HG03439 (cell line): Measurements from ENCODE around the gene ATL2.
"Not testable (repeated sequence)": the region's sequence is repeated elsewhere in the genome, so short reads cannot be mapped to it uniquely, and the experiment has no call there.

Source experiments
- ATAC-seq: cut with Tn5 transposase; IDR thresholded peaks from one replicate; pipeline ENCODE4 v1.9.1; 2021; ENCODE audit warnings: mild to moderate bottlenecking, moderate library complexity; ENCODE audit not compliant: unreplicated experiment

The ATL2 gene

DNA sequence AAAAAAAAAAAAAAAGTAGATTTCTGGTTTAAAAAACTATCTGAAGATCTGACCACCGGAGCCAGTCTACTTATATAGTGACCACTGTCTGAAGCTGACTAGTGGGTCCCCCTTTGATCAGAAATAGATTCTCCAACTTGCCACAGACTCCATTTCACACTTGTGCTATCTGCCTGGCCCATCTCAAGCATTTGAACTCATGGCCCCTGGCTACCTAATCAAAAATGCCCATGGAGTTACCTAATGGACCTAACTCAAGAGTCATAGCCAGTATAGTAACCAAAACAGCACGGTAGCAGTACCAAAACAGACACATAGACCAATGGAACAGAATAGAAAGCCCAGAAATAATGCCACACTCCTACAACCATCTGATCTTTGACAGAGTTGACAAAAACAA lies 17.0 kb upstream of the ATL2 start:
- ATAC-seq: no peak

DNA sequence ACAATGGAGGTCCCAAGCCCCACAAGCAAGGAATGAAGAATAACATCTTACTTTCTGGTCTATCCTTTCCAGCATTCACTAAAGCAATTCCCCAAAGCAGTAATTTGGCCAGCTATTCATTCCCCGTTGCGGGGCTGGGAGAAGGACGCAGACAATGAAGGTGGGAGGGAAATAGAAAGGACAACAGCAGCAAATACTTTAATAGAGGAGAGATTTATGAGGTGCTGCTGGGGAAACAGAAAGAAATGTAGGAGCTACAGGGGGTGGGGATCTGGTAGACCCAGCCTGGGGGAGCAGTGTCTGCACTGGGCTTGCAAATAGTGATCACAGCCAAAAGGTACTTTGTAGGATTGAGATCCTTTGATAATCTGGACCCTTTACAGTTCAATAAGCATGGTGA lies 13.9 kb upstream of the ATL2 start:
- no peak for ATAC-seq

DNA sequence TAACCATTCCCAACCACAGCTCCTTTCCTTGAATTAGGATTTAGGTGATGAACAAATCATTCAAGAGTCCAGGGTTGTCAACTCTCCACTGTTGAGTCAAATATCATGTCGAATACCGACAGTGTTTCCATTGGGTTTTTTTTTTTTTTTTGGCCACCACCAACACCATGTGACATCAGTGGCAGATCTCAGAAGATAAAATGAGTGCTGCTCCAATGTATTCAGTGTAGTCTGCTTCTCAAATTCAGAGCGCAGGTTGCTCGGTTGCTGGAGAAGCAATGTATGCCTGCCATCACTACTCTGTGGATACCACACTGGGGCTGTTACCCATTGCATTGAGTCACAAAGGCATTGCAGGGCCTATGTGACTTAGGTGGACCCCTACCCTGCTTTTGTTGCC lies 10.8 kb upstream of the ATL2 start:
- ATAC-seq: no peak

DNA sequence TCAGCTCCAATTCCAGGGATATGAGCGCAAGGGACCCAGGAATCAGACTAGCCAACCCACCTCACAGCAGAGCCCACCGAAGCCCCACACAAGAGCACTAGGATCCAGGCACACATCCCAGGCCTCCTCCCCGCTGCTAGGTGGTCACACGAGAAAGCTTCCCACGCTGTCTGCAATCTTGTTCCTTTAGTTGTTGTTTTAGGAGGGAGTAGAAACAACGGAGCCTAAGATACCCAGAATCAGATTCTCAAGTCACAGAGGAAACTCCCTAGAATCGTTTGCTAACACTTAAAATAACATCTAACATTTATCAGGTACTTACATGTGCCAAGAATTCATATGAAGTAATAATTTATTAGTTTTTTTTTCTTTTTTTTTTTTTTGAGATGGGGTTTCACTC lies 9.7 kb upstream of the ATL2 start:
- no peak for ATAC-seq

GRCh38 chr2:38386377-38386776 lies 9.3 kb upstream of the ATL2 start:
- ATAC-seq: no peak

- ATAC-seq: no peak
Observed at GRCh38 chr2:38384338-38384737, 7.3 kb upstream of the ATL2 start.

DNA sequence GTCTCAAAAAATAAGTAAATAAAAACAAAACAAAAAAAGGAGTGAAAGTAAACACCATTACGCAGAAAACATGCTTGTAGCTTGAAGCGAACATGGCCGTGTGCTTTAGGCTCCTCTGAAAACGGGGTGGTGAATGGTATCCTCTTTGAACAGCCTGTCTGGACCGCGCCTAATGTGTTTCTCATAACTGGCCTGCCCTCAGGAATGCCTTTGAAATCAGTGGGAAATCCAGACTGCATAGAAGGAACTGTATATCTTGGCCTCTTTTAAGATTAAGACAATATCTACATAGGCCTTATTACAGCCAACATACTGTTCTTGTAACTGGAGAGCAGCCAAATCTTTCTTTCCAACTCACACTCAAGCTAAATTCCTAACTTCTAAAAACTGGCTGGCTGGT lies 6.7 kb upstream of the ATL2 start:
- ATAC-seq: not testable (repeated sequence)

- no peak for ATAC-seq
Observed at GRCh38 chr2:38381381-38382143, 4.5 kb upstream of the ATL2 start.

DNA sequence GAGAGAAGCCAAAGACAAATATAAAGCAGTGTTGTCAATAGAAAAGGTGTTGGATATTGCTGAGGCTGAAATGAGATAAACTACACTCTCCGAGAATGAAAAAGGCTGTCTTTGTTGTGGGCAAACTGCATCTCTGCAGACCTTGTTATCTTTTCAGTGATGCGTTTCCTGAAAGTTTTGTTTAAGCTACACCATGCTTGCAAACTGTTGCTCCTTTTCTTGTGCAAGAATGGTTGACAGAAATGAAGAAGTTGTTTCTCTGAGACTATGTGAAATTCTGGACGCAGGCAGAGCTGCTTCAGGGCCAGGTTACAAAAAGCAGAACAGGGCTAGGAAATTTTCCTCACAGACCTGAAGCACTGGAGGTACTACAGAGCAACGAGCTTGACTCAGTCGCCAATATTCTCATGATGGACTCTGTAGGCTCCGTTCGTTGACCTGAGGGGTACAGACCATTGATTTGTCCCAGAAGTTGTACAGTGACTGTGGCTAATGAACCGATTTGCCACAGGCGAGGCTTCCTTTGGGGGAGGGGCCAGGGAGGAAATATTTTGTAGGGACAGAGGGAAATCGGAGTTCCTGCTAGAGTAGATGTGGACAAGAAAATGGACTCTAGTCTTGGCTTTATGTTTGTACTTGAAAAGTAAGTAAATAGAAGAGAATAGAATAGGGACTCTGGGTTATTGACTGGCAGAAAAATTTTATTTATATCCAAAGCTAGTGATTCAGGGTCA lies 3.5 kb upstream of the ATL2 start:
- no peak for ATAC-seq

GRCh38 chr2:38376346-38377049 lies 575 bp downstream of the ATL2 start:
- ATAC-seq: peak; percentile 81

DNA sequence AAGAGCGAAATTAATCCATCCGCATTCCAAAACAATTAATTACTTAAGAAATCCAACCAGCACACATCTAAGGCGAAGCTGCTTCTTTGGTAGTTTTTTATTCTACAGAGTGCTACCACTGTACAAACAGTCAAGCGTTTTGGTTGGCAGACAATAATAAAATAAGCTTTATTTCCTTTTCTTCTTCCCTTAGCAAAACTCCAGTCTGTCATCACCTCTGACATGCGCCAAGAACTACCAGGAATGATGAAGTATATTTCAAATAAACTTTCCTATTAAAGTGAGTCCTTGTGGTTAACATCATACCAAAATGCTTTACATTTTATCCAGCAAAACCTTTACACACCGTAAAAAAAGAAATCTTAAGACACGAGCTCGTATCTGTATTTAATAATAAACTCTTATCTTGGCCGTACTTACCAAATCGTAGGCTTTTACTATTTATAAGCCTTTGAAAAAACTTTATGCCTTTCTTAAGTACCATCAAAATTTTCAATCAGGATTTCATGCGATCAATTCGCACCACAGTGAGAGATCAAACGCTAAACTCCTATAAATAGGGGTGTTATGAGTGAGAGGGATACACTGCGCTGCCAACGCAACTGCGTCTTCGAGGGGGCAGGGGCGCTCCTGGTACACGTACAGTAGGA lies 1.3 kb downstream of the ATL2 start:
- ATAC-seq: no peak

- ATAC-seq: no peak
Observed at GRCh38 chr2:38374984-38375383, 2.1 kb downstream of the ATL2 start.

DNA sequence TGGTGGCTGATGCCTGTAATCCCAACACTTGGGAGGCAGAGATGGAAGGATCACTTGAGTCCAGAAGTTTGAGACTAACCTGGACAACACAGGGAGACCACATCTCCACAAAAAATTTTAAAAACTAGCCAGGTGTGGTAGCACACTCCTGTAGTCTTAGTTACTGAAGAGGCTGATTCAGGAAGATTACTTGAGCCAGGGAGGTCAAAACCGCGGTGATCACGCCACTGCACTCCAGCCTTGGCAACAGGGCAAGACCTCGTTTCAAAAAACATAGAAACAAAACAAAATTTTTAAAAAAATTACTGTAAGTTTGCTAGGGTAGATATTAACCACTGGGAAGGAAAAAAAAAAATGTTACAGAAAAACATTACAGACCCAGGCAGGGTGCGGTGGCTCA lies 5.8 kb downstream of the ATL2 start:
- no peak for ATAC-seq

GRCh38 chr2:38370664-38371063 lies 6.4 kb downstream of the ATL2 start:
- no peak for ATAC-seq

DNA sequence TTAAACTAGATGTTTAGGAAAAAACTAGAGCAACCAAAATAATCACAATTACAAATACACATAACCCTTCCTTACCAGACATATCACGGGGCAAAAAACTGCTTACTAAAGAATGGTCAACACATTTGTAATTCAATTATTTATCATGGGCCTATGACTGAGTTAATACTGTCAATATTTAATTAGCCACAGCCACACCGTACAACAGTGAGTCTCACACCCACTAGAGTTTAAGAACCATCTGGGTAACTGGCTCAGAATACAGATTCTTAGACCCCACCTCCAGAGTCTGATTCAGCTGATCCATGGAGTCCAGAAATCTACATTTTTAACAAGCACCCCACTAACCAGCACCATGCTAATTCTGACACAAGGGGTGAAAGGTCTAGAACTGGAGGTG lies 14.8 kb downstream of the ATL2 start:
- no peak for ATAC-seq

DNA sequence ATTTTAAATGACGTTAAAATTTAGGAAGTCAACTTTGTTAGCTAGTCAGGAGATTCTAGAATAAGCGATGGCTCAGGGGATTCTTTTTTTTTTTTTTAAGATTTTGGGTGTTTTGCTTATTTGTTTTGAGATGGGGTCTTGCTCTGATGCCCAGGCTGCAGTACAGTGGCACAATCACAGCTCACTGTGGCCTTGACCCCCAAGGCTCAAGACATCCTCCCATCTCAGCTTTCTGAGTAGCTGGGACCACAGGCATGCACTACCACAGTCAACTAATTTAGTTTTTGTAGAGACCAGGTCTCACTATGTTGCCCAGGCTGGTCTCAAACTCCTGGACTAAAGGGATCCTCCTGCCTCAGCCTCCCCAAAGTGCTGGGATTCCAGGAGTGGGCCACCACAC lies 16.9 kb downstream of the ATL2 start:
- ATAC-seq: no peak

GRCh38 chr2:38353402-38353801 lies 23.7 kb downstream of the ATL2 start:
- ATAC-seq: no peak

DNA sequence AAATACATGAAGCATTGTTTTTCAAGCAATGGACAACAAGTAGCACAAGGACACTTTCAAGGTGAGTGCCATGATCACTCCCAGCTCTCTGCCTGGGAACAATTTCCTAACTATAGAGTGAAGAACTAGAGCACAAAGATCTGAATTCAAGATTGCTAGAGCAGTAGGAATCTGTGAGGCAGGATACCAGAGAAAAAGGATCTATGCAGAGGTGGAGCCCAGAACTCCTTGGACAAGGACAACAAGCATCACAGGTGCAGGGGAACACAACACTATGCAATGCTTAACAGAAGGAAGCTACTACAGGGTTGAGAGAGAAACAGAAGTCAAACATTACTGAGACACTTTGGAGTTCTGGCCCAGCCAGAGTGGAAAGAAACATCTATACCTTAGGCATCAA lies 24.7 kb downstream of the ATL2 start:
- no peak for ATAC-seq

GRCh38 chr2:38345323-38346038 lies 31.6 kb downstream of the ATL2 start:
- ATAC-seq: no peak

- no peak for ATAC-seq
Observed at GRCh38 chr2:38344813-38345212, 32.3 kb downstream of the ATL2 start.

DNA sequence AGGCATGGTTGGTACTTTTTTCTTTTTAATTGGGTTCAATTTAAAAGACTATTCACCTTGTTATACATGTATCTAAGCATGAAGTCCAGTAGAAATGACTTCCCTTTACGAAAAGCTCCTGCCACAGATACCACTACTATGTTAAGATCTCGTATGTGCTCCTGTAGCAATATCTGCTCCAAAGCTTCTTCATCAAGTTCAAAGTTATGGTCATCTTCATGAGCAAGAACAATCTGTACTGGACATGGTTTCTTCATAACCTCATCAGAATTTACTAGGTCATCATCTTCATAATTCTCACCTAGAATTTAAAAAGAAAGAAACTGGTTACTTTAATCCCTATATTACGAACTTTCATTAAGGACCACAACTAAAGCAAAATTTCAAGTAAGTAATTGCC lies 33.9 kb downstream of the ATL2 start:
- ATAC-seq: no peak
